GM19324 (cell line): ENCODE measurements around the gene MOB3C.

Experiments used
- ATAC-seq: cut with Tn5 transposase; IDR thresholded peaks from one replicate; pipeline ENCODE4 v1.9.1; 2021; ENCODE audit warnings: mild to moderate bottlenecking, moderate library complexity; ENCODE audit not compliant: unreplicated experiment, low FRiP score

MOB3C gene

DNA sequence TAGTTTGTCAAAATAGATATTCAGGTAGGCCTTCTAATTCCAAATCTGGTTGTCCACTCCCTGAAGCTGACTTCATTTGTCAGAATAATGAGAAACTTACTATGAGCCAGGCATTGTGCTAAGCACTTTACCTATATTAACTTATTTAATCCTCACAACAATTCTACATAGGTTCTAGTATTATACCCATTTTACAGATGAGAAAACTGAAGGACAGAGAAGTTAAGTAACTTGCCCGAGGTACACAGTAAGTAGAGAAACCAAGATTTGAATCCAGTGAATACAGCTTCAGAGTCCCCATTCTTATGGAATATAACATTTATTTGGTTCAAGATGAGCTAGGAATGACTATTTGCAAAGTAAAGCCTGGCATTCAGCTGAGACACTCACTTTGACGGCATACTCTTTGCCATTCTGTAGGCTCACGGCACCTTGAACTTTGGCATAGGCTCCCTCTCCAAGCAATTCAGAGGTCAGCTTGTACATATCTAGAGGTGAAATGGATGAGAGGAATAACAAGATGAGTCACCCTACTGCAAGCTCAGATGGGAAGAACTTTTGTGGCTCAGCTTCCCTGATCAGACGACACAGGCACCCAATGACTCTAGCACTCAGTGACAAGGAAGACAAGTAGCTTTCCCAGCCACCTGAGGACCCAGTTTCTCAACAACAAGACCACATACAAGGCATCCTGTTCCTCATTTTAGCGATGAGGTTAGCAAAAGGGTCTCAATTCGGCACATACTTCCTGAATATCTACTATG lies 36.3 kb downstream of the MOB3C start:
- no peak for ATAC-seq

GRCh38 chr1:46577671-46578070 lies 38.9 kb downstream of the MOB3C start:
- no peak for ATAC-seq

- ATAC-seq: no peak
These were observed 40.0 kb downstream of the MOB3C start for GRCh38 chr1:46576596-46576995.

GRCh38 chr1:46575778-46576177 lies 40.8 kb downstream of the MOB3C start:
- ATAC-seq: no peak

DNA sequence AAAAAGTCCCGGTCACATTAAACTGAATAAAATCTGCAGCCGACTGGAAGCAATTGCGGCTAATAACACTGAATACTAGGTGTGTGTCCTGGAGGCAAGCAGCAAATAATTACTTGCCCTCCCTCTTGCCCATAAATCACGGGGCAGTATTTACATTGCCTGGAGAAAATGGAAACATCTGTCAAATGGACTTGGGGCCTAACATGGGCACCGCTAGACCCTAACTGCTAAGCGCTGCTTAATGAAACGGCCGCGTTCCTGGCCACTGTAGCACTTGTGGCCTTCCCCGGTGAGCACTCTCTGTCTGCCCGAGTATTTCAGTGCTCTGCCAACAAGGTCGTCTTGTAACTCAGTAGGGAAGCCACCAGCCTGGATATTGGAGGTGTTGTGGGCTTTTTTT lies 41.3 kb downstream of the MOB3C start:
- ATAC-seq: no peak

DNA sequence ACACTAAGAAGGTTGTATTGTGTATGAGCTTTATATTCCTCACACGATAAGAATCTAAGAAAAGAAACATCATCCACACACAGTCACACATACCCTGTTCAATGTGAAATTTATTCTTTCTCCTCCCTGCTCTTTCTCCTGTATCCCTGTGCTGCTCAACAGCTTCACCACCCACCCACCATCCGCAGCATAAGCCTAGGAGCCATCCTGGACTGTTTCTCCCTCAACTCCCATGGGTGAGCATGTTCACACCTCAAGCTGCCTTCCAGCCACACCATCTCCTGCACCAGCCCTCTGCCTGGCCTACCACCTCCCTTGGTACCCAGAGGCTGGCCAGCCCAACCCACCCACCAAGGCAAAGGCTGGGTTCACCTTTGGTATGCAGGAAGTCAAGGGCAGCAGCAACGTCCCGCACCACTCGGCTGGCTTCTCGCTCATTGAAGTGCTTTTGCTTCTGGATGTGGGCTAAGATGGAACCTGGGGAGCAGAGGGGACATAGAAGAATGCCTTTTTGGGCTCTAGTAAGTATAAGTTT lies 44.9 kb downstream of the MOB3C start:
- ATAC-seq: no peak

- no peak for ATAC-seq
These were observed 46.5 kb downstream of the MOB3C start for GRCh38 chr1:46569884-46570725.

DNA sequence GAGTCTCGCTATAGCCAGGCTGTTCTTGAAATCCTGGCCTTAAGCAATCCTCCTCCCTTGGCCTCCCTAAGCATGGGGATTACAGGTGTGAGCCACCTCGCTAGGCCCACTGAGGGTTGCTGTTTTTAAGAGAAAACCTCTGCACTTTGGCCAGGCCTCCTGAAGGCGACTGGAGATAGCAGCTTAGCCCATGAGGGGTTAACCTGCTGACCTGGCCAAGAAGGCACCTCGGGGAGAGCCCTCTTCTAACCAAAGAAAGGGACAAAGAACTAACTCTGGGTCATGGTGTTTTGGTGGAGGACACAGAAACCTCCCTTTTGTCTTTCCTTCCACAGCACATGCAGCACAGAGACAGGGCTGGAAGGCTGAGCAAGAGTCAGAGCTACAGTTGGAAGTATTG lies 47.5 kb downstream of the MOB3C start:
- no peak for ATAC-seq

DNA sequence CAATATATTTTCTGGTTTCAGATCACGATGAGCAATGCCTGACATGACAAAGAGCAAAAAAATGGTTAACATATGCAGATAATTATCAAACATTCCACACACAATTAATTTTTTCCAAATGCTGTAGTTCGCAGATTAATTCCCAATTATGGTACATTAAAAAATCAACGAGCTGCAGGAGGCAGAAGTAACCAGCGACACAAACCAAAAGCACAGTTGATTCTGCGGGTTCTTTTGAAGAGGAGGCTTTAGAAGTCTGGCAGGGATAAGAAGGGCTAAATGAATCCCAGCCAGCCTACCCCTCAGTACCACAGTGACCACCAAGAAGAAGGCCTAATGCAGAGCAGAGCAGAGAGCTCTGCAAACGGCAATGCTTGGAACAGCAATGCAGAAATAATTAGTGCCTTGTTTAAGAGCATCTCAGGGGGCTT lies 48.1 kb downstream of the MOB3C start:
- ATAC-seq: no peak

DNA sequence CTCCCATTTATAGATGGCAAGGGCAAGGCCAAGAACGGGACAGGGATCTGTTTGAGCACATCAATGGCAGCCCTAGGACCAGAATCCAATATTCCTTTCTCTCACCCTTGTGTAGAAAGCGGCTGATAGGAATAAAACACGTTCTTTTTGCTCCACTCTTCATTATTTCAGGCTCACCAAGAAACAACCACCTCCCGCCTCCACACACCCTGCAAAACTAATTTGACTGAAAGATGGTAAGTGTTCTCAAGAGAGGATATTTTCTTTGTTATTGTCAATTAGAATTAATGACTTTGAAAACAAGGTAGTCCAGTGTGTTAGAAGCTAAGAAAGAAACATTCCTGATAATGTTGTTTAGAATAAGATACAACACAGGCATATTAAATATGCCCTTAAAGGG lies 53.3 kb downstream of the MOB3C start:
- ATAC-seq: no peak

- ATAC-seq: no peak
These were observed 54.1 kb downstream of the MOB3C start for GRCh38 chr1:46562498-46562897.

GRCh38 chr1:46558966-46559365 lies 57.6 kb downstream of the MOB3C start:
- ATAC-seq: no peak

GRCh38 chr1:46558141-46558963 lies 58.3 kb downstream of the MOB3C start:
- no peak for ATAC-seq
